AG09319 (cell line): Measurements from ENCODE around the gene G6PC2.

Experiments
- DNase-seq: peaks from one replicate; pipeline ENCODE4 v3.0.0-alpha.2; 2010; ENCODE audit warnings: low read depth; ENCODE audit errors: extremely low read depth
- CTCF ChIP-seq: IDR thresholded peaks from 2 replicates; pipeline ENCODE4 v1.5.1; 2011; ENCODE audit warnings: low read depth, mild to moderate bottlenecking, inconsistent platforms, low read length, moderate library complexity

Gene G6PC2

GRCh38 chr2:168910330-168910729 is 9.2 kb downstream of the G6PC2 start:
- DNase-seq = no peak
- TF ChIP-seq CTCF = no peak

GRCh38 chr2:168912466-168912865 is 11.4 kb downstream of the G6PC2 start:
- no peak for TF ChIP-seq CTCF
- DNase-seq = no peak

- TF ChIP-seq CTCF = no peak
- no peak for DNase-seq
These were observed 11.8 kb downstream of the G6PC2 start for GRCh38 chr2:168912901-168913369.

- TF ChIP-seq CTCF = no peak
- no peak for DNase-seq
These were observed 12.4 kb downstream of the G6PC2 start for GRCh38 chr2:168913495-168913894.

- no peak for TF ChIP-seq CTCF
- DNase-seq = no peak
These were observed 14.6 kb downstream of the G6PC2 start for GRCh38 chr2:168915441-168916330.

GRCh38 chr2:168916331-168916675 is 15.2 kb downstream of the G6PC2 start:
- TF ChIP-seq CTCF = no peak
- DNase-seq = no peak

GRCh38 chr2:168920504-168921157 is 19.5 kb downstream of the G6PC2 start:
- DNase-seq = no peak
- peak; percentile 44 for TF ChIP-seq CTCF
